NCI-H1436 (cell line): ENCODE data around the gene ATXN1.
"Not testable (repeated sequence)": the region's sequence is repeated elsewhere in the genome, so short reads cannot be mapped to it uniquely, and the experiment has no call there.

ENCODE experiments used
- DNase-seq: peaks from one replicate; lab custom pipeline; 2025; lab: John Stamatoyannopoulos, UW

ATXN1 gene

GRCh38 chr6:16412982-16413381 lies 348.3 kb downstream of the ATXN1 start:
- no peak for DNase-seq

- no peak for DNase-seq
Measured at GRCh38 chr6:16412171-16412570, 349.1 kb downstream of the ATXN1 start.

GRCh38 chr6:16409531-16410441 lies 351.5 kb downstream of the ATXN1 start:
- DNase-seq = peak; percentile 30

- no peak for DNase-seq
Measured at GRCh38 chr6:16408766-16409165, 352.5 kb downstream of the ATXN1 start.

- no peak for DNase-seq
Measured at GRCh38 chr6:16406966-16407365, 354.3 kb downstream of the ATXN1 start.

GRCh38 chr6:16406538-16406937 lies 354.7 kb downstream of the ATXN1 start:
- DNase-seq = not testable (repeated sequence)

GRCh38 chr6:16405375-16405774 lies 355.9 kb downstream of the ATXN1 start:
- no peak for DNase-seq

GRCh38 chr6:16404456-16404855 lies 356.8 kb downstream of the ATXN1 start:
- no peak for DNase-seq

- no peak for DNase-seq
Measured at GRCh38 chr6:16403831-16404230, 357.4 kb downstream of the ATXN1 start.

- no peak for DNase-seq
Measured at GRCh38 chr6:16402581-16402900, 358.7 kb downstream of the ATXN1 start.

- no peak for DNase-seq
Measured at GRCh38 chr6:16400248-16400760, 361.0 kb downstream of the ATXN1 start.

GRCh38 chr6:16399695-16400094 lies 361.6 kb downstream of the ATXN1 start:
- no peak for DNase-seq

GRCh38 chr6:16399158-16399557 lies 362.1 kb downstream of the ATXN1 start:
- no peak for DNase-seq

GRCh38 chr6:16398587-16398986 lies 362.7 kb downstream of the ATXN1 start:
- no peak for DNase-seq

- DNase-seq = no peak
Measured at GRCh38 chr6:16397623-16398022, 363.6 kb downstream of the ATXN1 start.

- DNase-seq = no peak
Measured at GRCh38 chr6:16396497-16397319, 364.6 kb downstream of the ATXN1 start.

GRCh38 chr6:16394632-16395031 lies 366.6 kb downstream of the ATXN1 start:
- no peak for DNase-seq

- no peak for DNase-seq
Measured at GRCh38 chr6:16393326-16393725, 367.9 kb downstream of the ATXN1 start.

- no peak for DNase-seq
Measured at GRCh38 chr6:16392010-16392409, 369.2 kb downstream of the ATXN1 start.

- no peak for DNase-seq
Measured at GRCh38 chr6:16391451-16391912, 369.8 kb downstream of the ATXN1 start.

- not testable (repeated sequence) for DNase-seq
Measured at GRCh38 chr6:16390909-16391450, 370.3 kb downstream of the ATXN1 start.

GRCh38 chr6:16389642-16390041 lies 371.6 kb downstream of the ATXN1 start:
- no peak for DNase-seq

- no peak for DNase-seq
Measured at GRCh38 chr6:16388488-16388887, 372.8 kb downstream of the ATXN1 start.
